IPS-18c (cell line): Measurements from ENCODE around the gene XCL2.
"Not testable (repeated sequence)": the region's sequence is repeated elsewhere in the genome, so short reads cannot be mapped to it uniquely, and the experiment has no call there.

Experiments used
- H3K4me3 ChIP-seq: 2 replicates; pipeline ENCODE4 v1.7.0; 2013; ENCODE audit warnings: low read depth, mild to moderate bottlenecking, low read length, moderate library complexity; ENCODE audit not compliant: insufficient read depth
- H3K9me3 ChIP-seq: one replicate; pipeline ENCODE4 v1.6.1; 2013; ENCODE audit warnings: mild to moderate bottlenecking, low read length, moderate library complexity; ENCODE audit not compliant: control insufficient read depth, insufficient read depth

The XCL2 gene, protein sequence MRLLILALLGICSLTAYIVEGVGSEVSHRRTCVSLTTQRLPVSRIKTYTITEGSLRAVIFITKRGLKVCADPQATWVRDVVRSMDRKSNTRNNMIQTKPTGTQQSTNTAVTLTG

DNA sequence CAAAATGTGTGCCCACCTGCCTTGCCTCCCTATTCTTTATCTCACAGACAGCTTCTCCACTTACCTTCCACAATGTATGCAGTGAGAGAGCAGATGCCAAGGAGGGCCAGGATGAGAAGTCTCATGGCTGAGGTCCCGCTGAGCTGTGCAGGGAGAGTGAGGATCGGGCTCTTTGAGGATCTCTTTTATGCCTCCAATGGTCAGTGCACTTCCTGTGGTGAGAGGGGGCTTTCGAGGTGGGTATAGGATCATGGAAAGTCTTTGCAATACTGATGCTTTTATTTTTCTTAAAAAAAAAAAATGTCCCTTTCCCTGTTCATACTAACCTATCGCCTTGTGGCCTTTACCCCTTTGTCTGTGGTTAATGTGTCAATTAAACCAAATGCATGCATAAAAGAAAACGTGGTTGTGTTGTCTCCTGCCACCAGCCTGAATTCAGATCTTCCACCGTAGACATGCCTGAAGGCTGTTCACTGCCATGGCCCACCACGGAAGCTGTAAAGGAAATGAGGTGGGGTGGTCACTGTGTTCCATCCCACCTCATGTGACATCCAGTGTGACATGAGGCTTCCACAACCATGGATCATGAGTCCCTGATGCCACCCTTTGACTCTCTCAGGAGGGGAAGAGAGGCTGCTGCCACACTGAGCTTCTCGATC lies at the start of gene XCL2:
Gene XCL2 (minus strand): TSS at position 158 of the 659 bp plus-strand sequence. CDS start 33 bp downstream, at position 125.
- H3K9me3 ChIP-seq, result not testable (repeated sequence)

DNA sequence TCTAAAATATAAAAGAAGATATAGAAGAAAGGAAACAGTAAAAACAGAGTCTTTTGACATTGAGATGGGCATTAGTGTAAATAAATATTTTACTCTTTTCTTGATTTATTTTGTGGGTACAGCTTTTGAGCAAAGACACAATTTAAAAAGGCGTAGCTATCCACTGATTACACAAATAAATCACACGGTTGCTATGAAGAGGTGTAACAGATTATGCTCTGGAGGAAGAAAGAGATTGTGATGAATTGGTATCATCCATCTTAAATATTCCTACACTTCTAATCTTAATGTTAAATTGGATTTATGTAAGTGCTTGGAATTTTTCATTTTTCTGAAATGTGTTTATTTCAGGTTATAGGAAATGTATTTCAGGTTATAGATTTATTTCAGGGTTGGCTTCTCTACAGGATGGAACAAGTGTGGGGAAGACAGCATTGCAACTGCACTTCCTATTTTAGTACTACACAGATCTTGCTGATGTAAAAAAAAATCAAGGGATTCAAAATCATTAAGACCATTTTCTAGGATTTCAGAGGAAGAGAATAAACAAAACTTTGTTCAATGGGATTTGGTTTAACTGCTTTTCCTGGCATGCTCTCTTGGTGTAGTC lies 47.9 kb upstream of the XCL2 start:
- Histone ChIP-seq H3K4me3 (no peak overlapping the region), H3K9me3 (no peaks in the 10 kb centered on the region)

More for the DNA sequence above, at the start of gene XCL2:
- not testable (repeated sequence) for H3K4me3 ChIP-seq

DNA sequence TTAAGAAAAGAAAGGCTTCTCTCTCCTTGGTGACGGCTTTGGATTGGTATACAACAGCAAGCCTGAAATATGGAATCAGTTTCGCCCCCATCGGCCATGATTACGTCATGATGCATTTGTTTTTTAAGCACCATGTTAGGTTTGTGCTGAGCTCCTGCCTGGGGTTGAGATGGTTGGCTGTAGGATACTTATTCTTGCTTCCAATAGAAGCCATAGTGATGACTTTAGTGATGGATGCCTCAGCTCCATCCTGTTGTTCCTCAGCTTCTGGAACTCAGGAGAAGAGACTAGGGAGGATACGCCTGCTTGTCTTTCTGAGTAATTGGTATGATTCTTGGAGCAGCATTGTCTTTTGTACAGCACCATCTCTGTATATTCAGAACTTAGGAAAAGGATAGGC lies 47.3 kb upstream of the XCL2 start:
- no peaks in the 10 kb centered on the region for H3K9me3 ChIP-seq
- H3K4me3 ChIP-seq, result no peak overlapping the region

DNA sequence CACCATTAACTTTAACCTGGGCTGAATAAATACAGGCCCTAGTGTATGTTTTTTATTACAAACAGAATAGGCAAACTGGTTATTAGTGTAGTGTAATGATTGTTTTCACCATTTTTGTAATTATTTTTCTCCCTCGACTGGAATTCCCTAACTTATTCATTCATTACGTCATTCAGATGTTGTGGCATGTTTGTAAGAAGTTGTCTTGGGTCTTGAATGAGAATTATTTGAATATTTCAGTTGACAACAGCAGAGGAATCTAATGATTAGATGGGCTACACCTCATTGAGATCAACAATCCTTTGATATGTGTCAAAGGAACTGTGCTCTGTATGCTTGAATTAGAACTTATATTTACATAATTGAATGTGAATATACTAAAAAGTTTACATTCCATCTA lies 45.4 kb upstream of the XCL2 start:
- H3K4me3 ChIP-seq, result no peak overlapping the region
- no peaks in the 10 kb centered on the region for H3K9me3 ChIP-seq

DNA sequence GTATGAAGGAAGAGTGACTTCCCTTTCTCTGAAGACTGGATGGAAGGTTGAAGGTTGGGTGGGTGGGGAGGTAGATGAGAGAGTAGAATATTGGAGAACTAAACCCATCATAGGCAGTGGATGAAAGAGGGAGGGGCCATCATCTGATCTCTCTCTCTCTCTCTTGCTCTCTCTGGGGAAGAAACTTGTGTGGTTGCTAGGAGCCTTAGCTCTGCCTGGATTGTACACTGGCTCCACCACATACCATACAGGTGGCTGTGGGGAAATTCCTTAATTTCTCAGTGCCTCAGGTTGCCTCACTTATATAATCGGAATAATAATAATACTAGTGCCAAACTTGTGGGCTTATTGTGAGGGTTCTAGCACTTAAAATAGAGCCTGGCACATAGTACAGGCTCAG lies 42.1 kb upstream of the XCL2 start:
- no peak overlapping the region for H3K4me3 ChIP-seq
- H3K9me3 ChIP-seq, result no peaks in the 10 kb centered on the region

DNA sequence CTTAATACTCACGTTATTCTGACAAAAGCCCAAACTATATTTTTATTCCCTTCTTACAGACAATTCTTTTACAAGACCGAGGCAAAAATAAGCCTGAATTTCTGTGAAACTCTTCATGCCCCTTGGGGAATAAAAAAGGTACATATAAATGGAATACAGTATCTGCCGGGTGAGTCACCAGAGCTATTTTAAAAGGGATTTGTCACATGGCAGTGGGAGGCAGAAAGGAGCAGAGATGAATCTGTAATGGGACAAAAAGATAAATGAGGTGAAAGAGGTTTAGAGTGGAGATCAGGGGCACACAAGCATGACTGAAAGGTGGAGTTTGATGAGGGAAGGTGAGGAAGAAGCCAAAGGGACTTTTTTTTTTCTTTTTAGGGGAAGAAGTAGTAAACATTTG lies 41.4 kb upstream of the XCL2 start:
- Histone ChIP-seq H3K4me3 (no peak overlapping the region), H3K9me3 (no peaks in the 10 kb centered on the region)

DNA sequence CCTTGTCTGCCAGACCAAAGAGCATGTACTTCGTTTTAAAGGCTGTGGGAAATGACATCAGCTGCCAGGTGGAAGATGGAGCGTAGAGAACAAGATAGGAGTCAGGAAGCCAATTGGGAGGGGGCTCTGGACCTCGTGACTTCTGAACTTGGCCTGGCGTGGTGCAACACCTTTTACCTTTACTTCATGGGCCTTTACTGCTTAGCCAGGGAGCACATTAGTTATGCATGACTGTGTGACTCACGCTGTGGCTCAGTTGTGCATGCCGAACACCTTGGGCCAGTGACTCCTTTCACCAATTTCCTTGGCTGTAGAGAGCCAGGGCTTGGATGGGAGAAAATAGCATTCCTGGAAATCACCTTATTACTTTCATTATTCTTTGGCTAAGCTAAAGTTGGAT lies 39.8 kb upstream of the XCL2 start:
- Histone ChIP-seq H3K4me3 (no peak overlapping the region), H3K9me3 (no peaks in the 10 kb centered on the region)

DNA sequence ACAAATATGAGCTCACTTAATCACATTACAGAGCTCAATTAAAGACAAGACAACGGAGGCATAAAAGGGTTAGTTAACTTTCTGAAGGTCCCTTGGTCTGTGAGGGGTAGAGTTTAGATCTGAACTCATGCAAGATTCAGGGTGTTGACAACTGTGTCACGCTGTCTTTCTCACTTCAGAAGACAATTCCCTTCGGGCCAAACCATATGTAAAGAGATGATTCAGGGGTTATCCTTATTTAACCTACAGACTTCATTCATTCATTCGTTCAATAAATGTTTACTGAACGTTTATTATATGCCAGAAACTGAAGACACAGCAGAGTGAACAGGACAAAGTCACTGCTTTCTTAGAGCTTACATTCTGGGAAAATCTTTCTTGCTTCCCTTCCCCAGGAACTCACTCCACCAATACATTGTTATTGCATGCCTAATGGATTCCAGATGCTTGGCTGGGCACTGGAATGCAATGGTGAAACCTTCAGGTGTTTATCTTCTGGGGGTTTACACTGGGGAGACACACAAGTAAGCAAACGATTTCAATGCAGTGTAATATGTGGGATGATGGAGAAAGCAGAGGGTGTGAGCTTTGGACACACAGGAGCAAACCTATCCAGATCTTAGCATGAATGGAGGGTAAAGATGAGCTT lies 39.0 kb upstream of the XCL2 start:
- no peak overlapping the region for H3K4me3 ChIP-seq
- H3K9me3 ChIP-seq, result no peaks in the 10 kb centered on the region

DNA sequence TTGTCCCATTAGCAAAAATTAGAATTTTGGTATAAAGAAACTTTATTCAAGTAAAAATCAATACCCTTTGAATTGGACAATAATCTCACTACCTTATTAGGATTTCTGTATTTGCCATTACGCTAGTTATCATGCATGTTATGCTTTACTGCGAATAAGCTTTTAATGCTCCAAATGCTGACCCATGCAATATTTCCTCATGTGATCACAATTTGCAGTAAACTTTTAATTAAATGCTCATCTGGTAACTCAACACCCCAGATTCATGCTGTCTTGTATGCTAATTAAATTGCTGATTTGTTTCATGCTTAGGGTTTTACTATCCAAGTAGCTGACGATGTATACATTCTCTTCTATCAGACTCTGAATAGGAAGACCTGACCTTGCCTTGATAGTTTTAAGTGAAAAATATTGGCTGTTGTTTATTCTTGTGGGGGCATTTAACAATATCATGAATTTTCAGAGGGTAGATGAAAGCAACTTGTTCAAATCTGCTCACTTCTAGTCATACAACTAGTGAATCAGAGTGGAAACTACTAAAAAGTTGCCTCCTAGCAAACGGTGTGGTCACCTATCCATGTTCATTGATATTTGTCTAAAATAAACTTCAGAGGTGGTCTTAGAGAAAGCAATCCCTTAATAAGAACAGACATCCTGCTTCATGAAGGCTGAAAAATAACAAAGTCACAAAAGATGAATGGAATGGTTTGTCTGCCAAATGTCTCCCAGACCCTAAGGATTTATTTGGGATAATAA lies 38.2 kb upstream of the XCL2 start:
- Histone ChIP-seq H3K9me3 (no peaks in the 10 kb centered on the region), H3K4me3 (no peak overlapping the region)

DNA sequence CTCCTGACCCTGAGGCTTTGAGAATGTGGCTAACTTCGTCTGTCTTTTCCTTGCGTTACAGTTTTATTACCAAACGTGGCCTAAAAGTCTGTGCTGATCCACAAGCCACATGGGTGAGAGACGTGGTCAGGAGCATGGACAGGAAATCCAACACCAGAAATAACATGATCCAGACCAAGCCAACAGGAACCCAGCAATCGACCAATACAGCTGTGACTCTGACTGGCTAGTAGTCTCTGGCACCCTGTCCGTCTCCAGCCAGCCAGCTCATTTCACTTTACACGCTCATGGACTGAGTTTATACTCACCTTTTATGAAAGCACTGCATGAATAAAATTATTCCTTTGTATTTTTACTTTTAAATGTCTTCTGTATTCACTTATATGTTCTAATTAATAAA lies 37.2 kb upstream of the XCL2 start:
- H3K4me3 ChIP-seq, H3K9me3 ChIP-seq: not testable (repeated sequence)

DNA sequence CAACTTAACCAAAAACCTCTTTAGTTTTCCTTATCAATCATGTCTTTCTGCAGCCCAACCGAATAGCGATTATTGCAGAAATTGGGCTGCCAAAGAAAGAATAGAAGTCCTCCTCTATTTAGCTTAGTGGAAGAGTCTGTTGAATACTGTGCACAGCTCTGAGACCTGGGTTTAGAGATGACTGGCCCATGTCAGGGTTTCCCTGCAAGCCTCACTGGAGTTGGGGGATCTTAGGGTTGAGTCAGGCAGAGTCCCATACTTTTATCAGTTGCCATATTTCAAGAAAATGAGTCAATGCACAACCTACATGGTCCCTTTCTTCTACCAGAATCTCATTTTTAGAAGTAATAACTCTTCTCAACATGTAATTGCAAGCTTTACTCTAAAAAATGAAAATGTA lies 36.5 kb upstream of the XCL2 start:
- not testable (repeated sequence) for H3K9me3 ChIP-seq, H3K4me3 ChIP-seq

DNA sequence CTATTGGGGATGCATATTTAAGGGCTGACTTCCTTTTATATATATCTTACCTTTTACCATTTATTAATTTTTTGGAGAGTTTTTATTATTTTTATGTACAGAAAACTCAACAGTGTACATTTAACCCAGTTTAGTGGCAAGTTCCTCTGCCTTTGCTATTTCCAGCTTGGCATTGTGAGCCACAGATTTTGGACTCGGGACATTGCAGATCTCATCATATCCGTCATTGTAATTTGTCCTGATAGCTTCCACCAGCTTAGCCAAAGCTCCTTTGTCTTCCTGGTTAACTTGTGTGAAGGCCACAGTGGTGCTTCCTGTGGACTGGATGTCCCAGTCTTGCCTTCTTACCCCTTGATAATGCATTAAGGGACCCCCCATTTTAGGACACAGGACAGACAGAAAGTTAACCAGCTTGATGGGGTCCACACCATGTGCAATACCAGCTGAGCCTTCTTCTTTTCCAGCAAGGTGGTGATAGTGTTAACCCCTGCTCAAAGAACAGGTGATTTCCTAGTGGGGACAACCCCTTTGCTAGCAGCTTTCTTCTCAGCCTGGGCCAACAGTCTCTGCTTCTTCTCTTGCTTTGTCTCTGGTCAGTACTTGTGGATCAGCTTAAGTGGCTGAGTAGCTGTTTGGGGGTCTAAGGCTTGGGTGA lies 34.9 kb upstream of the XCL2 start:
- H3K9me3 ChIP-seq, H3K4me3 ChIP-seq: not testable (repeated sequence)

DNA sequence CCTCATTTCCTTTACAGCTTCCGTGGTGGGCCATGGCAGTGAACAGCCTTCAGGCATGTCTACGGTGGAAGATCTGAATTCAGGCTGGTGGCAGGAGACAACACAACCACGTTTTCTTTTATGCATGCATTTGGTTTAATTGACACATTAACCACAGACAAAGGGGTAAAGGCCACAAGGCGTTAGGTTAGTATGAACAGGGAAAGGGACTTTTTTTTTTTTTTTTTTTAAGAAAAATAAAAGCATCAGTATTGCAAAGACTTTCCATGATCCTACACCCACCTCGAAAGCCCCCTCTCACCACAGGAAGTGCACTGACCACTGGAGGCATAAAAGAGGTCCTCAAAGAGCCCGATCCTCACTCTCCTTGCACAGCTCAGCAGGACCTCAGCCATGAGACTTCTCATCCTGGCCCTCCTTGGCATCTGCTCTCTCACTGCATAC lies 32.5 kb upstream of the XCL2 start, which contains the start of gene XCL1:
Gene XCL1 (plus strand): TSS at position 361 of the 444 bp plus-strand sequence. CDS start 33 bp downstream, at position 394.
- H3K9me3 ChIP-seq, H3K4me3 ChIP-seq: not testable (repeated sequence)

DNA sequence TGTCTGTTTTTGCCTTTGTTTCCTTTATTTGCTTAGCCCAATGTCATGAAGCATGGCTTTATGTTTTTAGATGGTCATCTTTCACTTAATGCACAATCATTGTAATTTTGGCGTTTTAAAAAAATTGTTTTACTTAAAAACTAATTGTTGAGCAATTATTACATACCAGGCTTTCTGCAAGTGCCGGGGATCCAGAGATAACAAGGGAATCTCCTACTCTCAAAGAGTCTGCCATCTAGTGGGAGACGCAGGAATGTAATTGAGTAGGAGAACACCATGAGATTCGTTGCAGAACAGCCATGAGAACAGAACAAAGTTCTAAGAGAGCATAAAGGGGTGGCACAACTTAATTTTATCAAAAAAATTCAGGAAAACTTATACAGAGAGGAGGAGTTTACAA lies 30.4 kb upstream of the XCL2 start:
- not testable (repeated sequence) for H3K4me3 ChIP-seq, H3K9me3 ChIP-seq

DNA sequence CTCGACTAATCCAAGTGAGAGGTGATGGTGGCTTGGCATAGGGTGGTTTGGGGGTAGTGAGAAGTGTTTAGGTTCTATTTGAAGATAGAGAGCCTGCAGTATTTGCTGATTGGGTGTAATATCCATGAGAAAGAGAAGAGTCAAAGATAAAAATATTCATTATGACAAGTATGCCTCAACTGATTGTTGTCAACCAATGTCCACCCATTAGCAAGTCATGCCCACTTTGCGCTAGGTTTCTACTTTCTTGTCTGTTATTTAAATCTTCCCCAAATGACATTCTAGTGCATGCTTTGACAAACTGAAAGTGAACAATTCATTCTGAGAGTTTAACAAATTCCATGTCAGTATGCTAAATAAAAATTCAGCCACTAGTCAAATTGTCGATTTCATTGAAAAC lies 28.8 kb upstream of the XCL2 start:
- H3K4me3 ChIP-seq, result no peak overlapping the region
- H3K9me3 ChIP-seq, result no peaks in the 10 kb centered on the region

DNA sequence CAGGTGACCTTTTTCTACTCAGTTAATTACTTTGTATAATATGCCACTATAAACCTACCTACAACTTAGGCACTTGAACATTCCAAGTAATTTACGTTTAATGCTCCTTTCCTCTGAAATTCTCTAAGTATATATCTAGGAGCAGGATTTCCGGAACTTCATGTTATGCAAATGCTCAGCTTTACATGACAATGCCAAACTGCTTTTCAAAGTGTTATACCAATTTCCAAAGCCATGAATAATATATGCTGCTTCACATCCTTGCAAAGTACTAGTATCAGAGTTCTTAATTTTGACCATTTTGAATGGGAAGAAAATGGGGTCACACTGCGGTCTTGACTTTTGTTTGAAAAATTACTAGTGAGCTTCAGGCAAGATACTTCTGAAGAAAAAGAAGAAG lies 26.9 kb upstream of the XCL2 start:
- Histone ChIP-seq H3K4me3 (no peak overlapping the region), H3K9me3 (no peaks in the 10 kb centered on the region)

DNA sequence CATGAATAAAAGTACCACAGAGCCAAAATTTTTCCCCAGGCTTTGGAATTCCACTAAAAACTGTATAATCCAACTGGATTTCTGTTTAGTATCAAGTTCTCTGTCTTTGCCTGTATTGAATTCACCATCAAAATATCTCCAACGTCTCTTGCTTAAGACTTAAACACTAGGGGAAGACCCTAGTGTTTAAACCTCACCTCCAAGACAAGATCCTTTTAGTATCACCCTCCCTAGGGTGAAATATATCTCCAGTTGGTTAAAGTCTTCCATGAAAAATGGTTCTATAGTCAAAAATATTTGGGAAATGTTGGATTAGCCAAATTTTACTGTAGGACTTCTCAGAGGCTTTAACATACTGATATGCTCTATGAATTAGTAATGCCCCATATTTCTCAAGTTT lies 24.5 kb upstream of the XCL2 start:
- Histone ChIP-seq H3K4me3 (no peak overlapping the region), H3K9me3 (no peaks in the 10 kb centered on the region)
